Liver (tissue), 3 donors: ENCODE results near the gene SOX8.

ENCODE experiments used
- ATF3 ChIP-seq: IDR thresholded peaks from 2 replicates; pipeline ENCODE4 v1.6.1; 2016; ENCODE audit warnings: antibody characterized with exemption
- CTCF ChIP-seq: fragments of 150-350 bp; IDR thresholded peaks from 2 replicates; pipeline ENCODE4 v1.5.1; 2017; ENCODE audit warnings: improper control_type of control experiment, low read depth, low read length; ENCODE audit not compliant: missing input control
- GABPA ChIP-seq, 2 donors: IDR thresholded peaks in 1 of 2; conservative IDR thresholded peaks in 1 of 2; 2 replicates each; pipeline ENCODE4 v1.6.1; 2016; ENCODE audit warnings: antibody characterized with exemption in 2 of 2, mild to moderate bottlenecking in 1 of 2, moderate library complexity in 1 of 2
- JUND ChIP-seq, 2 donors: IDR thresholded peaks; 2 replicates each; pipeline ENCODE4 v1.6.1; 2016; ENCODE audit warnings: antibody characterized with exemption in 2 of 2
- MAX ChIP-seq: IDR thresholded peaks from 2 replicates; pipeline ENCODE4 v1.6.1; 2016; ENCODE audit warnings: antibody characterized with exemption
- NR2F2 ChIP-seq: IDR thresholded peaks from 2 replicates; pipeline ENCODE4 v1.6.1; 2016; ENCODE audit warnings: antibody characterized with exemption
- RAD21 ChIP-seq, 2 donors: IDR thresholded peaks; 2 replicates each; pipeline ENCODE4 v1.6.1; 2016; ENCODE audit warnings: antibody characterized with exemption in 2 of 2, mild to moderate bottlenecking in 2 of 2
- REST ChIP-seq: IDR thresholded peaks from 2 replicates; pipeline ENCODE4 v1.6.1; 2016; ENCODE audit warnings: antibody characterized with exemption, mild to moderate bottlenecking
- TAF1 ChIP-seq: conservative IDR thresholded peaks from 2 replicates; pipeline ENCODE4 v1.6.1; 2016; ENCODE audit warnings: antibody characterized with exemption, mild to moderate bottlenecking
- YY1 ChIP-seq: IDR thresholded peaks from 2 replicates; pipeline ENCODE4 v1.6.1; 2016; ENCODE audit warnings: antibody characterized with exemption, mild to moderate bottlenecking
- ZBTB33 ChIP-seq: IDR thresholded peaks from 2 replicates; pipeline ENCODE4 v1.6.1; 2016; ENCODE audit warnings: antibody characterized with exemption
- donor health status: healthy.
- donor health status: healthy.

- TF ChIP-seq JUND (IDR thresholded peaks at IDR 0.05) (no peak), ZBTB33 (no peak), RAD21 (IDR thresholded peaks at IDR 0.05) (no peak), MAX (no peak), CTCF (no peak), YY1 (no peak), REST (no peak), TAF1 (no peak), NR2F2 (no peak), GABPA (IDR thresholded peaks at IDR 0.05 in 1 of 2, conservative IDR thresholded peaks at IDR 0.05 in 1 of 2) (no peak), ATF3 (no peak)
Observed at GRCh38 chr16:979147-979546, 2.4 kb upstream of the SOX8 start.
